ENCODE measurements around the gene PACRG. TPM values are rescaled to one million over a fixed set of nuclear protein-coding genes. Genes with fewer than 3 reads are reported as not detected.

Gene PACRG
- total and polyA plus RNA-seq, 2 experiments from 2014 or later, result 0.17 to 0.68 TPM

DNA sequence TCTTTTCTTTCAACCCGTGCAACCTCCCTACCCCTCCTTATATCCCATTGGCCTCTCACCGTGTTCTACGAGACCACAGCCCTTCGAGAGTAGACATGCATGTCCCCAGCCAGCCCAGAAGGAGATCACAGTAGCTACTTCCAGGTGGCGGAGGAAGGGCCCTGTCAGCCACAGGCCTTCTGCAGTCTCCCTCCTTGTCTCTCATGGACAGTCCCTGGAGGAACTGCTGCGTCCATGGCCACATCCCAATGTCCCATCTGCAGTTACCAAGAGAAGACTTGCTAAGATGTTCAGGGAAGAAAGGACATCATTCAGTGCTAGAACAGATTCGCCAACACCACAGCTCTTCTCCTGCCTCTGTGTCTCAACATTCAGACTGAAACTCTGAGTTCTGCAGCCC lies 625.2 kb downstream of the PACRG start:
- no peaks in the 10 kb centered on the region for H4K20me1 ChIP-seq (replicated peaks; ENCODE audit: insufficient read depth)
- H3K4me2 ChIP-seq, result no peak overlapping the region
- no peak overlapping the region for H2AFZ ChIP-seq
- H3K4me3 ChIP-seq, result no peak overlapping the region
- Mint-ChIP-seq H3K4me1 (peaks cover 26% of the 10 kb centered on the region), H3K4me3 (no peak overlapping the region), H3K9me3 (no peaks in the 10 kb centered on the region), H3K27ac (no peak overlapping the region), H3K27me3 (ENCODE audit: insufficient read depth, low read depth, poor library complexity) (peaks cover 4% of the 10 kb centered on the region), H3K36me3 (ENCODE audit: low read depth) (no peaks in the 10 kb centered on the region)
- no peaks in the 10 kb centered on the region for H3F3A ChIP-seq (replicated peaks; ENCODE audit: low read depth)
- no peaks in the 10 kb centered on the region for H3K4me1 ChIP-seq (ENCODE audit: insufficient read depth)
- no peaks in the 10 kb centered on the region for H3K9me2 ChIP-seq (ENCODE audit: insufficient read depth)
- H3K79me2 ChIP-seq (replicated peaks; ENCODE audit: insufficient read depth), result no peaks in the 10 kb centered on the region
- H3K27ac ChIP-seq (ENCODE audit: low read depth), result no peak overlapping the region
- ATAC-seq, result no peak
- H3K36me3 ChIP-seq (ENCODE audit: insufficient read depth), result no peaks in the 10 kb centered on the region
- no peak for DNase-seq (ENCODE audit: low spot score)
- H3K27me3 ChIP-seq (ENCODE audit: insufficient read depth), result no peaks in the 10 kb centered on the region
- TF ChIP-seq, protein P1, sequence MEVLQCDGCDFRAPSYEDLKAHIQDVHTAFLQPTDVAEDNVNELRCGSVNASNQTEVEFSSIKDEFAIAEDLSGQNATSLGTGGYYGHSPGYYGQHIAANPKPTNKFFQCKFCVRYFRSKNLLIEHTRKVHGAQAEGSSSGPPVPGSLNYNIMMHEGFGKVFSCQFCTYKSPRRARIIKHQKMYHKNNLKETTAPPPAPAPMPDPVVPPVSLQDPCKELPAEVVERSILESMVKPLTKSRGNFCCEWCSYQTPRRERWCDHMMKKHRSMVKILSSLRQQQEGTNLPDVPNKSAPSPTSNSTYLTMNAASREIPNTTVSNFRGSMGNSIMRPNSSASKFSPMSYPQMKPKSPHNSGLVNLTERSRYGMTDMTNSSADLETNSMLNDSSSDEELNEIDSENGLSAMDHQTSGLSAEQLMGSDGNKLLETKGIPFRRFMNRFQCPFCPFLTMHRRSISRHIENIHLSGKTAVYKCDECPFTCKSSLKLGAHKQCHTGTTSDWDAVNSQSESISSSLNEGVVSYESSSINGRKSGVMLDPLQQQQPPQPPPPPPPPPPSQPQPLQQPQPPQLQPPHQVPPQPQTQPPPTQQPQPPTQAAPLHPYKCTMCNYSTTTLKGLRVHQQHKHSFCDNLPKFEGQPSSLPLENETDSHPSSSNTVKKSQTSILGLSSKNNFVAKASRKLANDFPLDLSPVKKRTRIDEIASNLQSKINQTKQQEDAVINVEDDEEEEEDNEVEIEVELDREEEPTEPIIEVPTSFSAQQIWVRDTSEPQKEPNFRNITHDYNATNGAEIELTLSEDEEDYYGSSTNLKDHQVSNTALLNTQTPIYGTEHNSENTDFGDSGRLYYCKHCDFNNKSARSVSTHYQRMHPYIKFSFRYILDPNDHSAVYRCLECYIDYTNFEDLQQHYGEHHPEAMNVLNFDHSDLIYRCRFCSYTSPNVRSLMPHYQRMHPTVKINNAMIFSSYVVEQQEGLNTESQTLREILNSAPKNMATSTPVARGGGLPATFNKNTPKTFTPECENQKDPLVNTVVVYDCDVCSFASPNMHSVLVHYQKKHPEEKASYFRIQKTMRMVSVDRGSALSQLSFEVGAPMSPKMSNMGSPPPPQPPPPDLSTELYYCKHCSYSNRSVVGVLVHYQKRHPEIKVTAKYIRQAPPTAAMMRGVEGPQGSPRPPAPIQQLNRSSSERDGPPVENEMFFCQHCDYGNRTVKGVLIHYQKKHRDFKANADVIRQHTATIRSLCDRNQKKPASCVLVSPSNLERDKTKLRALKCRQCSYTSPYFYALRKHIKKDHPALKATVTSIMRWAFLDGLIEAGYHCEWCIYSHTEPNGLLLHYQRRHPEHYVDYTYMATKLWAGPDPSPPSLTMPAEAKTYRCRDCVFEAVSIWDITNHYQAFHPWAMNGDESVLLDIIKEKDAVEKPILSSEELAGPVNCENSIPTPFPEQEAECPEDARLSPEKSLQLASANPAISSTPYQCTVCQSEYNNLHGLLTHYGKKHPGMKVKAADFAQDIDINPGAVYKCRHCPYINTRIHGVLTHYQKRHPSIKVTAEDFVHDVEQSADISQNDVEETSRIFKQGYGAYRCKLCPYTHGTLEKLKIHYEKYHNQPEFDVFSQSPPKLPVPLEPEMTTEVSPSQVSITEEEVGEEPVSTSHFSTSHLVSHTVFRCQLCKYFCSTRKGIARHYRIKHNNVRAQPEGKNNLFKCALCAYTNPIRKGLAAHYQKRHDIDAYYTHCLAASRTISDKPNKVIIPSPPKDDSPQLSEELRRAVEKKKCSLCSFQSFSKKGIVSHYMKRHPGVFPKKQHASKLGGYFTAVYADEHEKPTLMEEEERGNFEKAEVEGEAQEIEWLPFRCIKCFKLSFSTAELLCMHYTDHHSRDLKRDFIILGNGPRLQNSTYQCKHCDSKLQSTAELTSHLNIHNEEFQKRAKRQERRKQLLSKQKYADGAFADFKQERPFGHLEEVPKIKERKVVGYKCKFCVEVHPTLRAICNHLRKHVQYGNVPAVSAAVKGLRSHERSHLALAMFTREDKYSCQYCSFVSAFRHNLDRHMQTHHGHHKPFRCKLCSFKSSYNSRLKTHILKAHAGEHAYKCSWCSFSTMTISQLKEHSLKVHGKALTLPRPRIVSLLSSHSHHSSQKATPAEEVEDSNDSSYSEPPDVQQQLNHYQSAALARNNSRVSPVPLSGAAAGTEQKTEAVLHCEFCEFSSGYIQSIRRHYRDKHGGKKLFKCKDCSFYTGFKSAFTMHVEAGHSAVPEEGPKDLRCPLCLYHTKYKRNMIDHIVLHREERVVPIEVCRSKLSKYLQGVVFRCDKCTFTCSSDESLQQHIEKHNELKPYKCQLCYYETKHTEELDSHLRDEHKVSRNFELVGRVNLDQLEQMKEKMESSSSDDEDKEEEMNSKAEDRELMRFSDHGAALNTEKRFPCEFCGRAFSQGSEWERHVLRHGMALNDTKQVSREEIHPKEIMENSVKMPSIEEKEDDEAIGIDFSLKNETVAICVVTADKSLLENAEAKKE (CRISPR knock-in tag; IDR thresholded peaks at IDR 0.05), result no peak
- TF ChIP-seq EZH2phosphoT487 (IDR thresholded peaks at IDR 0.05; ENCODE audit: unreplicated experiment) (no peak), EZH2 (IDR thresholded peaks at IDR 0.05; ENCODE audit: low read depth, unreplicated experiment) (no peak), CTCF (conservative IDR thresholded peaks at IDR 0.05; ENCODE audit: low read depth in 2 of 2) (no peak), CREB1 (CRISPR knock-in tag; IDR thresholded peaks at IDR 0.05; ENCODE audit: low read depth) (no peak), NANOG (IDR thresholded peaks at IDR 0.05; ENCODE audit: borderline replicate concordance) (no peak), STAT1 (IDR thresholded peaks at IDR 0.05; ENCODE audit: unreplicated experiment) (no peak), JUNB (IDR thresholded peaks at IDR 0.05; ENCODE audit: unreplicated experiment) (no peak), POLR2AphosphoS5 (IDR thresholded peaks at IDR 0.05; ENCODE audit: low read depth) (no peak), ZNF331 (CRISPR knock-in tag; IDR thresholded peaks at IDR 0.05; ENCODE audit: low read depth) (no peak), ZNF114 (CRISPR knock-in tag; IDR thresholded peaks at IDR 0.05) (no peak)
- TF ChIP-seq, protein P2, sequence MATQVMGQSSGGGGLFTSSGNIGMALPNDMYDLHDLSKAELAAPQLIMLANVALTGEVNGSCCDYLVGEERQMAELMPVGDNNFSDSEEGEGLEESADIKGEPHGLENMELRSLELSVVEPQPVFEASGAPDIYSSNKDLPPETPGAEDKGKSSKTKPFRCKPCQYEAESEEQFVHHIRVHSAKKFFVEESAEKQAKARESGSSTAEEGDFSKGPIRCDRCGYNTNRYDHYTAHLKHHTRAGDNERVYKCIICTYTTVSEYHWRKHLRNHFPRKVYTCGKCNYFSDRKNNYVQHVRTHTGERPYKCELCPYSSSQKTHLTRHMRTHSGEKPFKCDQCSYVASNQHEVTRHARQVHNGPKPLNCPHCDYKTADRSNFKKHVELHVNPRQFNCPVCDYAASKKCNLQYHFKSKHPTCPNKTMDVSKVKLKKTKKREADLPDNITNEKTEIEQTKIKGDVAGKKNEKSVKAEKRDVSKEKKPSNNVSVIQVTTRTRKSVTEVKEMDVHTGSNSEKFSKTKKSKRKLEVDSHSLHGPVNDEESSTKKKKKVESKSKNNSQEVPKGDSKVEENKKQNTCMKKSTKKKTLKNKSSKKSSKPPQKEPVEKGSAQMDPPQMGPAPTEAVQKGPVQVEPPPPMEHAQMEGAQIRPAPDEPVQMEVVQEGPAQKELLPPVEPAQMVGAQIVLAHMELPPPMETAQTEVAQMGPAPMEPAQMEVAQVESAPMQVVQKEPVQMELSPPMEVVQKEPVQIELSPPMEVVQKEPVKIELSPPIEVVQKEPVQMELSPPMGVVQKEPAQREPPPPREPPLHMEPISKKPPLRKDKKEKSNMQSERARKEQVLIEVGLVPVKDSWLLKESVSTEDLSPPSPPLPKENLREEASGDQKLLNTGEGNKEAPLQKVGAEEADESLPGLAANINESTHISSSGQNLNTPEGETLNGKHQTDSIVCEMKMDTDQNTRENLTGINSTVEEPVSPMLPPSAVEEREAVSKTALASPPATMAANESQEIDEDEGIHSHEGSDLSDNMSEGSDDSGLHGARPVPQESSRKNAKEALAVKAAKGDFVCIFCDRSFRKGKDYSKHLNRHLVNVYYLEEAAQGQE (IDR thresholded peaks at IDR 0.05; ENCODE audit: unreplicated experiment), result no peak
- TF ChIP-seq, protein P3, sequence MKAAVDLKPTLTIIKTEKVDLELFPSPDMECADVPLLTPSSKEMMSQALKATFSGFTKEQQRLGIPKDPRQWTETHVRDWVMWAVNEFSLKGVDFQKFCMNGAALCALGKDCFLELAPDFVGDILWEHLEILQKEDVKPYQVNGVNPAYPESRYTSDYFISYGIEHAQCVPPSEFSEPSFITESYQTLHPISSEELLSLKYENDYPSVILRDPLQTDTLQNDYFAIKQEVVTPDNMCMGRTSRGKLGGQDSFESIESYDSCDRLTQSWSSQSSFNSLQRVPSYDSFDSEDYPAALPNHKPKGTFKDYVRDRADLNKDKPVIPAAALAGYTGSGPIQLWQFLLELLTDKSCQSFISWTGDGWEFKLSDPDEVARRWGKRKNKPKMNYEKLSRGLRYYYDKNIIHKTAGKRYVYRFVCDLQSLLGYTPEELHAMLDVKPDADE (IDR thresholded peaks at IDR 0.05), result no peak
